Fibroblast of mammary gland (primary cell): ENCODE results near the gene ACOXL.
A peak's percentile ranks its signal among the peaks of the same experiment; 100 is the strongest.

ENCODE experiments used
- DNase-seq: peaks from one replicate; pipeline ENCODE4 v3.0.0-alpha.2; 2010; ENCODE audit warnings: low read depth
- H3K4me3 ChIP-seq: 2 replicates; pipeline ENCODE4 v1.5.1; 2011; ENCODE audit warnings: low read depth, mild to moderate bottlenecking, low read length, moderate library complexity; ENCODE audit not compliant: control insufficient read depth
- CTCF ChIP-seq: conservative IDR thresholded peaks from 2 replicates; pipeline ENCODE4 v1.5.1; 2011; ENCODE audit warnings: low read depth, low read length, inconsistent platforms; ENCODE audit not compliant: control insufficient read depth, insufficient read depth

ACOXL gene

GRCh38 chr2:110820128-110820527 is 87.8 kb downstream of the ACOXL start:
- H3K4me3 ChIP-seq, result no peak overlapping the region
- no peak for DNase-seq
- no peak for TF ChIP-seq CTCF

GRCh38 chr2:110823165-110823564 is 90.8 kb downstream of the ACOXL start:
- no peak for DNase-seq
- TF ChIP-seq CTCF, result no peak
- H3K4me3 ChIP-seq, result no peak overlapping the region

GRCh38 chr2:110827511-110827910 is 95.1 kb downstream of the ACOXL start:
- H3K4me3 ChIP-seq, result no peak overlapping the region
- no peak for DNase-seq
- TF ChIP-seq CTCF, result no peak

- H3K4me3 ChIP-seq, result no peak overlapping the region
- peak; percentile 14 for DNase-seq
Measured at GRCh38 chr2:110828330-110828729, 96.0 kb downstream of the ACOXL start.

GRCh38 chr2:110829413-110830146 is 97.2 kb downstream of the ACOXL start:
- no peak for TF ChIP-seq CTCF
- DNase-seq, result no peak
- no peak overlapping the region for H3K4me3 ChIP-seq

More at GRCh38 chr2:110828330-110828729, 96.0 kb downstream of the ACOXL start:
- no peak for TF ChIP-seq CTCF

- no peak overlapping the region for H3K4me3 ChIP-seq
- DNase-seq, result no peak
- TF ChIP-seq CTCF, result no peak
Measured at GRCh38 chr2:110832740-110833139, 100.4 kb downstream of the ACOXL start.
